Omental fat pad (tissue), 4 donors: Measurements from ENCODE around the gene SFXN3. TPM values are rescaled to one million over a fixed set of nuclear protein-coding genes. Genes with fewer than 3 reads are reported as not detected.
"Not testable (repeated sequence)": the region's sequence is repeated elsewhere in the genome, so short reads cannot be mapped to it uniquely, and the experiment has no call there.

Experiments
- ATAC-seq: fragments of 150-250 bp; one replicate; pipeline ENCODE4 v1.9.1; 2016; ENCODE audit warnings: mild to moderate bottlenecking, moderate library complexity; ENCODE audit not compliant: low FRiP score
- DNase-seq: peaks from one replicate; pipeline ENCODE4 v3.0.0-alpha.2; 2019; ENCODE audit warnings: low spot score
- CTCF ChIP-seq, 3 donors: fragments of 450-650 bp; IDR thresholded peaks; one replicate each; pipeline ENCODE4 v1.5.1; 2016 to 2017; ENCODE audit warnings: antibody characterized with exemption in 3 of 3, mild to moderate bottlenecking in 3 of 3, moderate library complexity in 2 of 3
- total RNA-seq, 4 donors: library from RNA; depleted of rRNA; stranded (reverse); fragments of >200 nt; gene quantifications; one replicate each; pipeline ENCODE4 v1.1.0, GENCODE V29; 2016

Gene SFXN3
- total RNA-seq, 4 donors from 2014 or later, result 54.8 to 97.3 (median 71.2) TPM

- ATAC-seq (peak; percentile 38), DNase-seq (peak; percentile 58)
- no peak for TF ChIP-seq CTCF (IDR thresholded peaks at IDR 0.05)
Measured at GRCh38 chr10:101031796-101032636, 982 bp downstream of the SFXN3 start.

- ATAC-seq, result peak; percentile 60
- peak; percentile 46 for DNase-seq
- no peak for TF ChIP-seq CTCF (IDR thresholded peaks at IDR 0.05)
Measured at GRCh38 chr10:101032637-101033224, 1.7 kb downstream of the SFXN3 start.

DNA sequence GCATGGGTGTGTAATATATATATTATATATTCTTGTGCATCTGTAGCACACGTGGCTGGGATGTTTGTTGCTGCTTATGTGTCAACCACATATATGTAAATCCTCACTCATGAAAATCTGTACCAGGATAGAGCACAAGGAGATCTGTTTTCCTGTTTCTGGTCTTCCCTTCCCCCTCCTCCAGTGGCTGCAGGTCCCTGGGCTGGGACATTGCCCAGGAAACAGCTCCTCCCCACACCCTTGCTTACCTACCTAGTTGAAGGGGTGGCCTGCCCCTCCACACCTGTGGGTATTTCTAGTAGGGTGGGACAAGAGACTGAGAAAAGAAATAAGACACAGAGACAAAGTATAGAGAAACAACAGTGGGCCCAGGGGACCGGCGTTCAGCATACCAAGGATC is 2.2 kb downstream of the SFXN3 start:
- no peak for TF ChIP-seq CTCF (IDR thresholded peaks at IDR 0.05)
- ATAC-seq (no peak), DNase-seq (no peak)

- not testable (repeated sequence) for DNase-seq, ATAC-seq
Measured at GRCh38 chr10:101034404-101034803, 3.4 kb downstream of the SFXN3 start.

DNA sequence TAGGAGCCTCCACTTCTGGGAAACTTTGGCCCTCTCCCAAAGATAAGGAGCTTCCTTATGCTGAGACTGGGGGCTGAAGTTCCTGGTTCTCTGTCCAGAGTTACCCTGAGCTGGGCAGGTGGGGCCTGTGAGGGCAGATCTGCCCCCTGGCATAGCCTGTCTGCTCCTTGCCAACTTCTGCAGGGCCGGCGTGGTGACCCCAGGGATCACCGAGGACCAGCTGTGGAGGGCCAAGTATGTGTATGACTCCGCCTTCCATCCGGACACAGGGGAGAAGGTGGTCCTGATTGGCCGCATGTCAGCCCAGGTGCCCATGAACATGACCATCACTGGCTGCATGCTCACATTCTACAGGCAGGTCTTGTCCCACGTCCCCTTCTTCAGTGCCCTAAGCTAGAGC is 4.3 kb downstream of the SFXN3 start:
- TF ChIP-seq CTCF (IDR thresholded peaks at IDR 0.05), result no peak
- DNase-seq, result no peak
- ATAC-seq, result no peak

DNA sequence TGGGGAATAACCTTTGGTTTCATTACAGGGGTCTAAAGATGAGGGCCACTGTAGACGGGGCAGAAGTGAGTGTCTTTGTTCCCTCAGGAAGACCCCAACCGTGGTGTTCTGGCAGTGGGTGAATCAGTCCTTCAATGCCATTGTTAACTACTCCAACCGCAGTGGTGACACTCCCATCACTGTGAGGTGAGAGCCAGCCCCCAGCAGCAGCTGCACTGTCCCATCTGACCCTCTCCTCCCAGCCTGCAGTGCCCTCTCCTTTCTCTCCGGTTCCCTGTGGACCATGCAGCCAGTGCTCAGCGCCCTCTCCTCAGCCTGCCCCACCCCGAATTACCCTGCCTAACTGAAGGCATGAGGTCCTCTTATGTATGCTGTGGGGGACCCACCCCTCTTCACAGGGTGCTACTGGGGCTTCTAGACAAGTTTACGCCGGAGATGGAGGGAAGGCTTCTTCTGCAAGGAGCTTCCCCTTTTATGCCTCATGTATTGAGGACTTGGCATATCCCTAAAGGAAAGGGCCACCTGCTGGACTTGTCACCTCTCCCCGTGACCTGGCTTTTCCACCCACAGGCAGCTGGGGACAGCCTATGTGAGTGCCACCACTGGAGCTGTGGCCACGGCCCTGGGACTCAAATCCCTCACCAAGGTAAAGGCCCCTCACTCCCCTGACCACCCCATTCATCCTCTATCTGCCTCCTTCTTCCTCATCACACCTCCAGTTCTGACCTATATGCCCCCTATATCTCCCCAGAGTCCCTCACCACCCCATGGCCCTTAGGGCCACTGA is 5.1 kb downstream of the SFXN3 start:
- TF ChIP-seq CTCF (IDR thresholded peaks at IDR 0.05), result no peak
- no peak for DNase-seq
- no peak for ATAC-seq

DNA sequence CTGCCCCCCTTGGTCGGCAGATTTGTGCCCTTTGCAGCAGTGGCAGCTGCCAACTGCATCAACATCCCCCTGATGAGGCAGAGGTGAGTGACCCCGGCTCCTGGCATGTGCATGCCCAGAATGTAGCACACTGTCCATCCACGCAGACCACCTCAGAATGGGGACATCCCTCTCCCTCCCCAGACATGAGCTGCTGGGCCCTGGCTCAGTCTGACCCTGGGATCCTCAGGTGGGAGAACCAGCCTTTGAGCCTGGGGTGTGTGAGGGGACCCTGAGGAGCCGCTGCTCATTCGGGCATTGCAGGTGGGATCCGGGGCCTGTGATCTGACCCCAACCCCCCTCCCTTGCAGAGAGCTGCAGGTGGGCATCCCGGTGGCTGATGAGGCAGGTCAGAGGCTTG is 5.7 kb downstream of the SFXN3 start:
- no peak for TF ChIP-seq CTCF (IDR thresholded peaks at IDR 0.05)
- no peak for ATAC-seq
- no peak for DNase-seq
